Erythroblast (primary cell): ENCODE measurements around the gene HNF4A.

Experiments used
- GATA1 ChIP-seq: IDR thresholded peaks from 2 replicates; pipeline ENCODE4 v1.6.1; 2011; ENCODE audit warnings: low read depth, mild to moderate bottlenecking, control low read depth, low read length, moderate library complexity
- POLR2A ChIP-seq: IDR thresholded peaks from 2 replicates; pipeline ENCODE4 v1.6.1; 2011; ENCODE audit warnings: mild to moderate bottlenecking, low read length

DNA sequence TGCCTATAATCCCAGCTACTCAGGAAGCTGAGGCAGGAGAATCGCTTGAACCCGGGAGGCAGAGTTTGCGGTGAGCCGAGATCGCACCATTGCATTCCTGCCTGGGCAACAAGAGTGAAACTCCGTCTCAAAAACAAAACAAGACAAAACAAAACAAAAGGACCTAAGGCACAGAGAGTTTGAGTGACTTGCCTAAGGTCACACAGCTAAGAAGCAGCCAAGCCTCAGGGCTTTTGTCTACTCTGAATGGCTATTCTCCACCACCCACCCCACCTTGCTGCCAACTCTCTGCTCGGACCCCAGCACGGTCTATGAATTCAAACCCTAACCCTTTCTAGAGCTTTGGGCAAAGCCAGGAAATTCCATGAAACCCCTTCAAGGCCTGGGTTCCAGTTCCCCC is 101.1 kb downstream of the HNF4A start:
- no peak for TF ChIP-seq GATA1
- TF ChIP-seq POLR2A: no peak
